OCI-LY3 (cell line): ENCODE measurements around the gene OBSL1.

Experiments
- H2AFZ ChIP-seq: fragments of 200-600, 300-600 bp; shearing (Covaris generic); 2 replicates; pipeline ENCODE4 v1.6.0; 2014; ENCODE audit warnings: antibody characterized with exemption, low read depth, low read length
- H3K27ac ChIP-seq: fragments of 200-600, 300-600 bp; sonication (generic); 2 replicates; pipeline ENCODE4 v1.5.1; 2014; ENCODE audit warnings: mild to moderate bottlenecking, low read length, moderate library complexity, mixed read lengths
- H3K27me3 ChIP-seq: fragments of 200-600, 300-600 bp; sonication (generic); 2 replicates; pipeline ENCODE4 v1.6.1; 2014; ENCODE audit warnings: low read depth, low read length, mixed read lengths
- H3K36me3 ChIP-seq: fragments of 200-600, 300-600 bp; sonication (generic); replicated peaks from 2 replicates; pipeline ENCODE3; 2014; ENCODE audit warnings: low read depth, low read length, mixed read lengths
- H3K4me1 ChIP-seq: fragments of 300-600, 200-600 bp; sonication (generic); 2 replicates; pipeline ENCODE4 v1.6.1; 2014; ENCODE audit warnings: low read length, mixed read lengths
- H3K4me2 ChIP-seq: fragments of 200-600, 300-600 bp; sonication (generic); 2 replicates; pipeline ENCODE4 v1.6.1; 2014; ENCODE audit warnings: low read length, mixed read lengths
- H3K4me3 ChIP-seq: fragments of 300-600, 200-600 bp; sonication (generic); 2 replicates; pipeline ENCODE4 v1.5.1; 2014; ENCODE audit warnings: antibody characterized with exemption, mild to moderate bottlenecking, low read length, moderate library complexity
- H3K79me2 ChIP-seq: fragments of 300-600, 200-600 bp; shearing (Covaris generic); 2 replicates; pipeline ENCODE4 v1.6.1; 2014; ENCODE audit warnings: mild to moderate bottlenecking, low read length, mixed read lengths
- H3K9ac ChIP-seq: fragments of 300-600, 200-600 bp; shearing (Covaris generic); 2 replicates; pipeline ENCODE4 v1.6.0; 2014; ENCODE audit warnings: mild to moderate bottlenecking, low read length, moderate library complexity
- H3K9me3 ChIP-seq: fragments of 200-600, 300-600 bp; shearing (Covaris generic); 2 replicates; pipeline ENCODE4 v1.6.1; 2014; ENCODE audit warnings: low read length, mixed read lengths; ENCODE audit not compliant: insufficient read depth
- H4K20me1 ChIP-seq: fragments of 200-600, 300-600 bp; sonication (generic); 2 replicates; pipeline ENCODE4 v1.6.1; 2016; ENCODE audit warnings: low read length, mixed read lengths; ENCODE audit not compliant: insufficient read depth
- EZH2phosphoT487 ChIP-seq: fragments of 200-600 bp; shearing (Covaris generic); IDR thresholded peaks from 2 replicates; pipeline ENCODE4 v1.6.1; 2018; ENCODE audit warnings: antibody characterized with exemption, mixed run types, low read depth
- TF ChIP-seq, protein P1 (sequence below): fragments of 200-600, 300-600 bp; sonication (generic); IDR thresholded peaks from 2 replicates; pipeline ENCODE4 v1.5.1; 2014; ENCODE audit warnings: antibody characterized with exemption, low read length, low read depth

The OBSL1 gene

DNA sequence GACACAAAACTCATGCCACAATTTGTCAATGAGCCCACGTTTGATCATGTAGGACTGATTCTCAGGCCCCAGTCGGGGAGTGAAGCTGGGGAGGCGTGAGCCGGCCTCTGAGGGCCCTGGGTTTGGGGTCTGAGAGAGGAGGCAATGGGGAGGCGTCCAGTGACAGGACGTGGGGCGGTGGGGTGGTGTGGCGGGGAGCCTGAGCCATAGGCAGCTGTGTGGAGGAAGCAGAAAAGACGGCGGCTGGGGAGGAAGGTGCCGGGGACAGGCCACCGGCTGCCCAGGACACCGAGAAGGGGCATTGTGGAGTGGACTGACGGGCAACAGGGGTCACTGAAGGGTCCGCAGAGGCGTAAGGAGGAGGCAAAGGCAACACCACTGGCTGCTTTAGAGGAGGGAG is 34.9 kb downstream of the OBSL1 start:
- H3K27me3 ChIP-seq: peaks cover 8% of the 10 kb centered on the region
- no peaks in the 10 kb centered on the region for H3K9me3 ChIP-seq
- H3K79me2 ChIP-seq: no peaks in the 10 kb centered on the region
- no peak overlapping the region for H2AFZ ChIP-seq
- no peak for TF ChIP-seq EZH2phosphoT487
- TF ChIP-seq, protein P1, sequence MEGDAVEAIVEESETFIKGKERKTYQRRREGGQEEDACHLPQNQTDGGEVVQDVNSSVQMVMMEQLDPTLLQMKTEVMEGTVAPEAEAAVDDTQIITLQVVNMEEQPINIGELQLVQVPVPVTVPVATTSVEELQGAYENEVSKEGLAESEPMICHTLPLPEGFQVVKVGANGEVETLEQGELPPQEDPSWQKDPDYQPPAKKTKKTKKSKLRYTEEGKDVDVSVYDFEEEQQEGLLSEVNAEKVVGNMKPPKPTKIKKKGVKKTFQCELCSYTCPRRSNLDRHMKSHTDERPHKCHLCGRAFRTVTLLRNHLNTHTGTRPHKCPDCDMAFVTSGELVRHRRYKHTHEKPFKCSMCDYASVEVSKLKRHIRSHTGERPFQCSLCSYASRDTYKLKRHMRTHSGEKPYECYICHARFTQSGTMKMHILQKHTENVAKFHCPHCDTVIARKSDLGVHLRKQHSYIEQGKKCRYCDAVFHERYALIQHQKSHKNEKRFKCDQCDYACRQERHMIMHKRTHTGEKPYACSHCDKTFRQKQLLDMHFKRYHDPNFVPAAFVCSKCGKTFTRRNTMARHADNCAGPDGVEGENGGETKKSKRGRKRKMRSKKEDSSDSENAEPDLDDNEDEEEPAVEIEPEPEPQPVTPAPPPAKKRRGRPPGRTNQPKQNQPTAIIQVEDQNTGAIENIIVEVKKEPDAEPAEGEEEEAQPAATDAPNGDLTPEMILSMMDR: no peak
- no peaks in the 10 kb centered on the region for H3K4me1 ChIP-seq
- H3K9ac ChIP-seq: no peak overlapping the region
- H3K27ac ChIP-seq: no peak overlapping the region
- H4K20me1 ChIP-seq: peaks cover 7% of the 10 kb centered on the region; the same call in 1 of the 2 replicates
- no peak overlapping the region for H3K4me2 ChIP-seq
- H3K36me3 ChIP-seq: peaks cover 8% of the 10 kb centered on the region
- no peak overlapping the region for H3K4me3 ChIP-seq

DNA sequence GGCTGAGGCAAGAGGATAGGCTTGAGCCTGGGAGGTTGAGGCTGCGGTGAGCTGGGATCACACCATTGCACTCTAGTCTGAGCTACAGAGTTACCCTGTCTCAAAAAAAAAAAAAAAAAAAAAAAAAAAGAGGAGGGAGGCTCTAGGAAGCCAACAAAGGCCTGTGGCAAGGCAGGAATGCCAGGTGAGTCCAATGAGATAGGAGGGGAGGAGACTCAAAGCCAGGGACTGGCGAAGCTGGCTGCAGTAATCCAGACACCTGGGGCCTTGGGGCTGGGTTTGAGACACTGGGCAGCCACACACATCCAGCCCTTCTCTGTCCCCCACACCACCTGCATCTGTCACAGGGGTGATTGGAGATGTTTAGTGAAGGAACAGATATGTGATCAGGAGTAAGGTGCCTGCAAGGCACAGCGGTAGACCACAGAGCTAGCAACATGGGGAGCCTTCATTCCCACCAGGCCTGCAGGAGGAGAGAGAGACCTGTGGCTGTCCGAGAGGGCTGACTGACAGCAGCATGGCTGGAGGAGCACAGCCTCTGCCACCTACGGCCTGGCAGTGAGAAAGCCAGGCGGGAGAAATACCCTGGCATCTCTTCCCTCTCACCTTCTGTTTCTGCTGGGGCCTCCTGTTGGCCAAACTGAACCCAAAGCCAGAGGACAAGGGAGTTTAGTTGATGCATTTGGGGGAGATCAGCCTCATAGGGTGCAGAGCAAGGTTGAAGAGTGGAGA is 37.2 kb downstream of the OBSL1 start:
- H3K9me3 ChIP-seq: no peaks in the 10 kb centered on the region
- H3K4me2 ChIP-seq: no peak overlapping the region
- no peak for TF ChIP-seq EZH2phosphoT487
- TF ChIP-seq, protein P1: no peak
- H3K4me1 ChIP-seq: no peaks in the 10 kb centered on the region
- no peak overlapping the region for H3K9ac ChIP-seq
- no peak overlapping the region for H3K27ac ChIP-seq
- no peaks in the 10 kb centered on the region for H4K20me1 ChIP-seq
- H3K4me3 ChIP-seq: no peak overlapping the region
- H3K27me3 ChIP-seq: peaks cover 18% of the 10 kb centered on the region
- H3K79me2 ChIP-seq: no peaks in the 10 kb centered on the region
- no peaks in the 10 kb centered on the region for H3K36me3 ChIP-seq
- no peak overlapping the region for H2AFZ ChIP-seq

DNA sequence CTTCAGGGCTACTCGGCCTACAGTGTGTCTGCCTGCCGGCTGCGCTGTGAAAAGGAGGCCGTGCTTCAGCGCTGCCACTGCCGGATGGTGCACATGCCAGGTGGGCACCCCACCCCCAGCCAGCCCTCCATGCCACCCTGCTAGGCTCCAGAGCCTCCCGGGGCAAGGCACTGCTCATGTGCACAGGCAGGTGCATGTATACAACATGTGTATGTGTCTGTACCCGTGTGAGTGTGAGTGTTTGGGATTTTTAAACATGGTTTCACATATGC is 39.0 kb downstream of the OBSL1 start:
- Histone ChIP-seq H3K4me2 (no peak overlapping the region), H3K4me3 (no peak overlapping the region), H3K4me1 (no peaks in the 10 kb centered on the region), H3K27me3 (peaks cover 28% of the 10 kb centered on the region), H3K9me3 (no peaks in the 10 kb centered on the region), H3K79me2 (no peaks in the 10 kb centered on the region), H2AFZ (no peak overlapping the region), H3K9ac (no peak overlapping the region), H3K27ac (no peak overlapping the region), H3K36me3 (no peaks in the 10 kb centered on the region), H4K20me1 (no peaks in the 10 kb centered on the region)
- TF ChIP-seq, protein P1: no peak
- TF ChIP-seq EZH2phosphoT487: no peak

DNA sequence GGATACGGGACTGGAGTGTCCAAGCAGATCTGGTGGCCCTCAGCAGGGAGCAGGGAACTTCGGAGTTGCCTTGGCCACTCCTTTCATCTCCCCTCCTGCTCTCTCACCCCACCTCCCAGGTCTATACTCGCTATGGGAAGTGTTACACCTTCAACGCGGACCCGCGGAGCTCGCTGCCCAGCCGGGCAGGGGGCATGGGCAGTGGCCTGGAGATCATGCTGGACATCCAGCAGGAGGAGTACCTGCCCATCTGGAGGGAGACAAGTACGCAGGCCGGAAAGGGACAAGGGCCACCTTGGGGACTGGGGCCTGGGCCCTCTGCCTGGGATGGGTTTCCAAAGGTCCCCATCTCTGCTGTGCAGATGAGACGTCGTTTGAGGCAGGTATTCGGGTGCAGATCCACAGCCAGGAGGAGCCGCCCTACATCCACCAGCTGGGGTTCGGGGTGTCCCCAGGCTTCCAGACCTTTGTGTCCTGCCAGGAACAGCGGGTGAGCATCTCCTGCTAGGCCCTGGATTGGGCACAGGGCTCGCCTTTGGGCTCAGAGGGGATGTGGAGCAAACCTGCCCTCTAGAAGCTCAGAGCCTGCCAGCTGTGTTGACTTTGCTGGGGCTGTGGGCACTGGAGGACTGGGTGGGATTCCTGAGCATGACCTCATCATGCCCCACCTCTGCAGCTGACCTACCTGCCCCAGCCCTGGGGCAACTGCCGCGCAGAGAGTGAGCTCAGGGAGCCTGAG is 39.5 kb downstream of the OBSL1 start:
- H4K20me1 ChIP-seq: no peaks in the 10 kb centered on the region
- H3K9me3 ChIP-seq: no peaks in the 10 kb centered on the region
- no peaks in the 10 kb centered on the region for H3K36me3 ChIP-seq
- H3K4me3 ChIP-seq: no peak overlapping the region
- no peak overlapping the region for H2AFZ ChIP-seq
- H3K9ac ChIP-seq: no peak overlapping the region
- no peak overlapping the region for H3K4me2 ChIP-seq
- no peaks in the 10 kb centered on the region for H3K79me2 ChIP-seq
- no peaks in the 10 kb centered on the region for H3K4me1 ChIP-seq
- peaks cover 33% of the 10 kb centered on the region for H3K27me3 ChIP-seq
- no peak for TF ChIP-seq EZH2phosphoT487
- TF ChIP-seq, protein P1: no peak
- H3K27ac ChIP-seq: no peak overlapping the region
